ENCODE results near the gene ESR2.

The ESR2 gene

GRCh38 chr14:64293976-64294671 is at the start of gene ESR2:
ESR2 (minus strand) TSS chr14:64294371; CDS start chr14:64282985, 11,386 bp downstream.
- Histone ChIP-seq H3K4me1 (ENCODE audit: low read depth, poor library complexity, severe bottlenecking) (peaks cover 17% of the 10 kb centered on the region), H3K9ac (peak within 1 kb of the TSS; percentile 71), H3K27ac (peak within 1 kb of the TSS; percentile 38; the same call in 1 of the 2 replicates), H3K79me2 (ENCODE audit: insufficient read depth, low read depth) (no peaks in the 10 kb centered on the region), H3K4me3 (IDR thresholded peaks at IDR 0.05; ENCODE audit: insufficient read depth, low read depth, low read length) (no peak within 1 kb of the TSS), H3K4me2 (peak within 1 kb of the TSS; percentile 78), H3K36me3 (ENCODE audit: insufficient read depth) (no peaks in the 10 kb centered on the region), H2AFZ (ENCODE audit: low read depth) (peak within 1 kb of the TSS; percentile 97), H4K20me1 (ENCODE audit: insufficient read depth) (no peaks in the 10 kb centered on the region), H3K27me3 (ENCODE audit: insufficient read depth, low read depth) (no peaks in the 10 kb centered on the region)
- TF ChIP-seq CTCF (conservative IDR thresholded peaks at IDR 0.05; ENCODE audit: low read depth, low read length): no peak

- Histone ChIP-seq H3K4me1 (ENCODE audit: low read depth, poor library complexity, severe bottlenecking) (peaks cover 21% of the 10 kb centered on the region), H3K27me3 (ENCODE audit: insufficient read depth, low read depth) (no peaks in the 10 kb centered on the region), H3K27ac (no peak overlapping the region), H3K4me2 (no peak overlapping the region), H3K4me3 (IDR thresholded peaks at IDR 0.05; ENCODE audit: insufficient read depth, low read depth, low read length) (no peak overlapping the region), H2AFZ (ENCODE audit: low read depth) (no peak overlapping the region), H3K36me3 (ENCODE audit: insufficient read depth) (no peaks in the 10 kb centered on the region), H3K79me2 (ENCODE audit: insufficient read depth, low read depth) (no peaks in the 10 kb centered on the region), H4K20me1 (ENCODE audit: insufficient read depth) (no peaks in the 10 kb centered on the region), H3K9ac (no peak overlapping the region)
- TF ChIP-seq CTCF (conservative IDR thresholded peaks at IDR 0.05; ENCODE audit: low read depth, low read length): no peak
Measured at GRCh38 chr14:64340560-64341196, 46.5 kb upstream of the ESR2 start.

GRCh38 chr14:64338616-64339316 is 44.6 kb upstream of the ESR2 start:
- H3K27me3 ChIP-seq (ENCODE audit: insufficient read depth, low read depth): no peaks in the 10 kb centered on the region
- H3K36me3 ChIP-seq (ENCODE audit: insufficient read depth): no peaks in the 10 kb centered on the region
- H3K27ac ChIP-seq: peak overlapping the region; percentile 34; the same call in 1 of the 2 replicates
- peak overlapping the region; percentile 50; the same call in 1 of the 2 replicates for H3K9ac ChIP-seq
- peak overlapping the region; percentile 72 for H2AFZ ChIP-seq (ENCODE audit: low read depth)
- no peak overlapping the region for H3K4me3 ChIP-seq (IDR thresholded peaks at IDR 0.05; ENCODE audit: insufficient read depth, low read depth, low read length)
- no peaks in the 10 kb centered on the region for H3K79me2 ChIP-seq (ENCODE audit: insufficient read depth, low read depth)
- no peak for TF ChIP-seq CTCF (conservative IDR thresholded peaks at IDR 0.05; ENCODE audit: low read depth, low read length)
- H4K20me1 ChIP-seq (ENCODE audit: insufficient read depth): no peaks in the 10 kb centered on the region
- H3K4me2 ChIP-seq: peak overlapping the region; percentile 50
- H3K4me1 ChIP-seq (ENCODE audit: low read depth, poor library complexity, severe bottlenecking): peaks cover 18% of the 10 kb centered on the region

- Histone ChIP-seq H3K4me3 (IDR thresholded peaks at IDR 0.05; ENCODE audit: insufficient read depth, low read depth, low read length) (no peak overlapping the region), H2AFZ (ENCODE audit: low read depth) (peak overlapping the region; percentile 86), H3K79me2 (ENCODE audit: insufficient read depth, low read depth) (no peaks in the 10 kb centered on the region), H3K4me1 (ENCODE audit: low read depth, poor library complexity, severe bottlenecking) (peaks cover 17% of the 10 kb centered on the region), H4K20me1 (ENCODE audit: insufficient read depth) (no peaks in the 10 kb centered on the region), H3K4me2 (peak overlapping the region; percentile 88; the same call in 1 of the 2 replicates), H3K36me3 (ENCODE audit: insufficient read depth) (no peaks in the 10 kb centered on the region), H3K9ac (peak overlapping the region; percentile 66), H3K27ac (peak overlapping the region; percentile 72), H3K27me3 (ENCODE audit: insufficient read depth, low read depth) (no peaks in the 10 kb centered on the region)
- TF ChIP-seq CTCF (conservative IDR thresholded peaks at IDR 0.05; ENCODE audit: low read depth, low read length): no peak
Measured at GRCh38 chr14:64337888-64338615, 43.9 kb upstream of the ESR2 start.
